ENCODE measurements around the gene CADM2. TPM values are rescaled to one million over a fixed set of nuclear protein-coding genes. Genes with fewer than 3 reads are reported as not detected.
"Not testable (repeated sequence)": the region's sequence is repeated elsewhere in the genome, so short reads cannot be mapped to it uniquely, and the experiment has no call there.

Gene CADM2
- total RNA-seq, 4 donors from 2014 or later: 15.6 to 51.8 (median 37.4) TPM

- Histone ChIP-seq H3K4me1 (no peaks in the 10 kb centered on the region), H3K9me3 (no peaks in the 10 kb centered on the region), H3K27me3 (no peaks in the 10 kb centered on the region), H3K27ac (no peak overlapping the region), H3K4me3 (no peak overlapping the region), H3K36me3 (no peaks in the 10 kb centered on the region)
- TF ChIP-seq CTCF (IDR thresholded peaks at IDR 0.05) (no peak), EP300 (IDR thresholded peaks at IDR 0.05) (no peak), POLR2A (IDR thresholded peaks at IDR 0.05) (no peak)
- no peak for DNase-seq (ENCODE audit: low spot score in 2 of 2)
- 65 to 88% methylated on average over 2 of the region's 2 CpGs for WGBS, 2 donors
Observed at GRCh38 chr3:85678713-85679112, 719.9 kb downstream of the CADM2 start.

- TF ChIP-seq EP300 (IDR thresholded peaks at IDR 0.05) (no peak), CTCF (IDR thresholded peaks at IDR 0.05) (no peak), POLR2A (IDR thresholded peaks at IDR 0.05) (no peak)
- H3K36me3 ChIP-seq: no peaks in the 10 kb centered on the region
- H3K27ac ChIP-seq: no peak overlapping the region
- no peak for DNase-seq (ENCODE audit: low spot score in 2 of 2)
- WGBS, 2 donors: 40 to 59% methylated on average over 1 of the region's 1 CpG
- no peaks in the 10 kb centered on the region for H3K9me3 ChIP-seq
- no peaks in the 10 kb centered on the region for H3K4me1 ChIP-seq
- no peak overlapping the region for H3K4me3 ChIP-seq
- no peaks in the 10 kb centered on the region for H3K27me3 ChIP-seq
Observed at GRCh38 chr3:85681906-85682305, 723.1 kb downstream of the CADM2 start.

GRCh38 chr3:85691196-85691595, 732.4 kb downstream of the CADM2 start:
- WGBS, 2 donors: 96 to 100% methylated on average over 1 of the region's 1 CpG
- Histone ChIP-seq H3K4me1 (no peaks in the 10 kb centered on the region), H3K36me3 (no peaks in the 10 kb centered on the region), H3K9me3 (no peaks in the 10 kb centered on the region), H3K27ac (no peak overlapping the region), H3K27me3 (no peaks in the 10 kb centered on the region), H3K4me3 (no peak overlapping the region)
- TF ChIP-seq POLR2A (IDR thresholded peaks at IDR 0.05) (no peak), EP300 (IDR thresholded peaks at IDR 0.05) (no peak), CTCF (IDR thresholded peaks at IDR 0.05) (no peak)
- no peak for DNase-seq (ENCODE audit: low spot score in 2 of 2)

GRCh38 chr3:85697156-85697555, 738.4 kb downstream of the CADM2 start:
- Histone ChIP-seq H3K27ac (no peak overlapping the region), H3K4me3 (no peak overlapping the region), H3K27me3 (no peaks in the 10 kb centered on the region), H3K9me3 (peaks cover 0 to 12% (median 0%) of the 10 kb centered on the region in 4 donors), H3K4me1 (no peaks in the 10 kb centered on the region), H3K36me3 (no peaks in the 10 kb centered on the region)
- no peak for TF ChIP-seq EP300 (IDR thresholded peaks at IDR 0.05)
- no peak for TF ChIP-seq CTCF (IDR thresholded peaks at IDR 0.05)
- no peak for TF ChIP-seq POLR2A (IDR thresholded peaks at IDR 0.05)
- WGBS, 2 donors: 87 to 90% methylated on average over 1 of the region's 1 CpG
- DNase-seq (ENCODE audit: low spot score in 2 of 2): no peak

- DNase-seq (ENCODE audit: low spot score in 2 of 2): no peak
- 62 to 70% methylated on average over 2 of the region's 2 CpGs for WGBS, 2 donors
- H3K4me1 ChIP-seq: no peaks in the 10 kb centered on the region
- no peak for TF ChIP-seq CTCF (IDR thresholded peaks at IDR 0.05)
- no peak for TF ChIP-seq EP300 (IDR thresholded peaks at IDR 0.05)
- TF ChIP-seq POLR2A (IDR thresholded peaks at IDR 0.05): no peak
- H3K27ac ChIP-seq: no peak overlapping the region
- H3K9me3 ChIP-seq: no peaks in the 10 kb centered on the region
- no peak overlapping the region for H3K4me3 ChIP-seq
- no peaks in the 10 kb centered on the region for H3K27me3 ChIP-seq
- no peaks in the 10 kb centered on the region for H3K36me3 ChIP-seq
Observed at GRCh38 chr3:85706130-85706529, 747.3 kb downstream of the CADM2 start.

GRCh38 chr3:85708325-85708724, 749.5 kb downstream of the CADM2 start:
- not testable (repeated sequence) for H3K4me1 ChIP-seq; DNase-seq (ENCODE audit: low spot score in 2 of 2); H3K27ac ChIP-seq; H3K27me3 ChIP-seq; H3K36me3 ChIP-seq; H3K9me3 ChIP-seq; H3K4me3 ChIP-seq
- WGBS, 2 donors: 78 to 79% methylated on average over 1 of the region's 1 CpG
